ENCODE data around the gene FHOD3. TPM values are rescaled to one million over a fixed set of nuclear protein-coding genes. Genes with fewer than 3 reads are reported as not detected.

The FHOD3 gene
- total RNA-seq, 1 donor from 2014 or later = 16.3 TPM

DNA sequence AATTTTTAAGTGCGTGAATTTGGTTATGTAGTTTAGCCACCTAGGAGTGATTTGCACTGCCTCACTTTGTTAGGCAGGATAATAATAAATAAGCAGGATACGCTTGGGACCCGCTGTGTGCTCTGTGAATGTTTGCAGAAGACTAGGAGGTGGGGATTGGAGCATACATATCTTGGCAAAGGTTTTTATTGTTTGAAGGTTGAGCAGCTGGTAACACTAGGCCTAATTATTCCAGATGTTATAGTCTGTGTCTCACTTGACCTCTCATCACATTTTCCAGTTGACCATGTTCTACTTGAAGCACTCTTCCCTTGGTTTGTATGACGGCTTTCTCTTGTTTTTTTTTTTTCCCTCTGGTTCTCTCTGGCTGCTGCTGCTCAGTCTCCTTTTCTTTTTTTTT is 42.7 kb downstream of the FHOD3 start:
- Mint-ChIP-seq H3K9me3 (peaks cover 19% of the 10 kb centered on the region), H3K27ac (no peak overlapping the region), H3K4me3 (no peak overlapping the region), H3K36me3 (peaks cover 1% of the 10 kb centered on the region), H3K4me1 (no peaks in the 10 kb centered on the region), H3K27me3 (ENCODE audit: low read depth) (no peaks in the 10 kb centered on the region)
- DNase-seq (ENCODE audit: low spot score in 2 of 2, unreplicated experiment in 2 of 2) = no peak
- TF ChIP-seq, protein P1, sequence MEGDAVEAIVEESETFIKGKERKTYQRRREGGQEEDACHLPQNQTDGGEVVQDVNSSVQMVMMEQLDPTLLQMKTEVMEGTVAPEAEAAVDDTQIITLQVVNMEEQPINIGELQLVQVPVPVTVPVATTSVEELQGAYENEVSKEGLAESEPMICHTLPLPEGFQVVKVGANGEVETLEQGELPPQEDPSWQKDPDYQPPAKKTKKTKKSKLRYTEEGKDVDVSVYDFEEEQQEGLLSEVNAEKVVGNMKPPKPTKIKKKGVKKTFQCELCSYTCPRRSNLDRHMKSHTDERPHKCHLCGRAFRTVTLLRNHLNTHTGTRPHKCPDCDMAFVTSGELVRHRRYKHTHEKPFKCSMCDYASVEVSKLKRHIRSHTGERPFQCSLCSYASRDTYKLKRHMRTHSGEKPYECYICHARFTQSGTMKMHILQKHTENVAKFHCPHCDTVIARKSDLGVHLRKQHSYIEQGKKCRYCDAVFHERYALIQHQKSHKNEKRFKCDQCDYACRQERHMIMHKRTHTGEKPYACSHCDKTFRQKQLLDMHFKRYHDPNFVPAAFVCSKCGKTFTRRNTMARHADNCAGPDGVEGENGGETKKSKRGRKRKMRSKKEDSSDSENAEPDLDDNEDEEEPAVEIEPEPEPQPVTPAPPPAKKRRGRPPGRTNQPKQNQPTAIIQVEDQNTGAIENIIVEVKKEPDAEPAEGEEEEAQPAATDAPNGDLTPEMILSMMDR (IDR thresholded peaks at IDR 0.05; ENCODE audit: unreplicated experiment) = no peak

DNA sequence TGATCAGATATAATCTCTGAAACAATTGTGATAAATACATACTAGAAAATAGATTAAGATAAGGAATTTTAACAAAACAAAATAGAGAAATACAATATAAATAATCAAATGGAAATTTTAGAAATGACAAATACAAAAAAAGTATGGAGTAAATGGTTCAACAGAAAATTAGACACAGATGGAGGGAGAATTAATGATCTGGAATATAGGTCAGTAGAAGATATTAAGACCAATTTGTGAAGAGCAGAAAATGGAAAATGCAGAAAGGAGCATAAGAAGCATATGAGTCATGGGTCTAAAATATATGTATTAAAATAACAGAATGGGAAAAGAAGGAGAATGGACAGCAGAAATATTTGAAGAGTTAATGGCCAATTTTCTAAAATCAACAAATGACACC is 44.4 kb downstream of the FHOD3 start:
- no peak overlapping the region for H3K27ac Mint-ChIP-seq
- no peaks in the 10 kb centered on the region for H3K4me1 Mint-ChIP-seq
- DNase-seq (ENCODE audit: low spot score in 2 of 2, unreplicated experiment in 2 of 2) = no peak
- peaks cover 19% of the 10 kb centered on the region for H3K9me3 Mint-ChIP-seq
- no peaks in the 10 kb centered on the region for H3K27me3 Mint-ChIP-seq (ENCODE audit: low read depth)
- peaks cover 1% of the 10 kb centered on the region for H3K36me3 Mint-ChIP-seq
- H3K4me3 Mint-ChIP-seq = no peak overlapping the region
- TF ChIP-seq, protein P1 (IDR thresholded peaks at IDR 0.05; ENCODE audit: unreplicated experiment) = no peak

DNA sequence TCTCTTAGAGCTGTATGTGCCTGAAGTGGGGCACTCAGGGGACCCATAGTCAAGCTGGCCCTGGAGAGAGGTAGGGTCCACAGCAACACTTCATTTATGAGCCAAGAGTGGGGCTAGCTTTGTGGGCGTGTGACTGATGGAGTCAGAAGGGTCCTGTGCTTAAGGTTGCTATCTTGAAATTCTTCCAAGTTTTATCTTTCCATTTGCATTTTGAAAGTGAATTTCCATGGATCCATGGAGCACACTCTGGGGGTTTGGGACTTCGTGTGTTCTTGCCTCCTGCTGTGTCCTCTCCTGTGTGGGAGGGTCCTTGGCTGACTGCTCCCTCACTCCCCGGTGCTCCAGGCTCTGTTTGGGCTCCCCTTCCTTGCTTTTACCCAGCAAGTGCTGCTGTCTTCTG is 50.8 kb downstream of the FHOD3 start:
- H3K4me1 Mint-ChIP-seq = peaks cover 6% of the 10 kb centered on the region
- no peaks in the 10 kb centered on the region for H3K9me3 Mint-ChIP-seq
- no peak overlapping the region for H3K4me3 Mint-ChIP-seq
- TF ChIP-seq, protein P1 (IDR thresholded peaks at IDR 0.05; ENCODE audit: unreplicated experiment) = no peak
- H3K27me3 Mint-ChIP-seq (ENCODE audit: low read depth) = no peaks in the 10 kb centered on the region
- H3K27ac Mint-ChIP-seq = no peak overlapping the region
- no peaks in the 10 kb centered on the region for H3K36me3 Mint-ChIP-seq
- no peak for DNase-seq (ENCODE audit: low spot score in 2 of 2, unreplicated experiment in 2 of 2)

DNA sequence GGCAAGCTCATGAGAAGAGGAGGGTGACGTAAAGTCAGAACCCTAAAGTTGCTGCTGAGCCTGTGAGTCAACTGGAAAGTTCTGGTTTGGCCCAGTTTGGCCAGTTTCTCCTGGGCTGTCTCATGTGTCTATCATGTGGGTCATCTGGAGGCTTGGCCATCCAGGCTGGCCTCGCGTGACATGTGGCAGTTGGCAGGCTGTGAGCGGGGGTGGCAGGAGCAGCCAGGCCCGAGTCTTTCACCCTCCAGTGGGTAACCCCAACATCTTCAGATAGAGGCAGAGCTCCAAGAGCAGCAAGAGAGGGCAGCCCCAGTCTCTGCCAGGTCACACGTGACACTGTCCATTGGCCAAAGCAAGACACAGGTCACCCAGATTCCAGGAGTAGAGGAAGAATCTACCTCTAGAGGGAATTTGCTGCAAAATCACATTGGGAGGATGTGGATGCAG is 51.5 kb downstream of the FHOD3 start:
- Mint-ChIP-seq H3K4me3 (no peak overlapping the region), H3K9me3 (no peaks in the 10 kb centered on the region), H3K27me3 (ENCODE audit: low read depth) (no peaks in the 10 kb centered on the region), H3K36me3 (no peaks in the 10 kb centered on the region), H3K27ac (no peak overlapping the region), H3K4me1 (peaks cover 6% of the 10 kb centered on the region)
- TF ChIP-seq, protein P1 (IDR thresholded peaks at IDR 0.05; ENCODE audit: unreplicated experiment) = no peak
- no peak for DNase-seq (ENCODE audit: low spot score in 2 of 2, unreplicated experiment in 2 of 2)

DNA sequence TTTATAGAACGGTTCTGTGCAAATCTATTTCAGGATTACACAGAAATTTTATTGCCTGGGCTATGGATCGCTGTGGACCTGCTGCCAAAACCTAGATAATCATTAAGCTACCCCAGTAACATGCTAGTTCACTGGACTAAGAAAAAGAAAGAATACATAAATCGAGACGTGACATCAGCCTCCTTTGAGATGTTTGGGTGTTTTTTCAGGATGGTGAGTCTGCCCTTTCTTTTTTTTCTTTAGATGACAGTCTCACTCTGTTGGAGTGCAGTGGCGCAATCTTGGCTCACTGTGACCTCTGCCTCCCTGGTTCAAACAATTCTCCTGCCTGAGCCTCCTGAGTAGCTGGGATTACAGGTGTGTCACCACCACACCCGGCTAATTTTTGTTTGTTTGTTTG is 52.0 kb downstream of the FHOD3 start:
- Mint-ChIP-seq H3K9me3 (no peaks in the 10 kb centered on the region), H3K4me1 (peaks cover 6% of the 10 kb centered on the region), H3K36me3 (no peaks in the 10 kb centered on the region), H3K27ac (no peak overlapping the region), H3K4me3 (no peak overlapping the region), H3K27me3 (ENCODE audit: low read depth) (no peaks in the 10 kb centered on the region)
- no peak for DNase-seq (ENCODE audit: low spot score in 2 of 2, unreplicated experiment in 2 of 2)
- TF ChIP-seq, protein P1 (IDR thresholded peaks at IDR 0.05; ENCODE audit: unreplicated experiment) = no peak

DNA sequence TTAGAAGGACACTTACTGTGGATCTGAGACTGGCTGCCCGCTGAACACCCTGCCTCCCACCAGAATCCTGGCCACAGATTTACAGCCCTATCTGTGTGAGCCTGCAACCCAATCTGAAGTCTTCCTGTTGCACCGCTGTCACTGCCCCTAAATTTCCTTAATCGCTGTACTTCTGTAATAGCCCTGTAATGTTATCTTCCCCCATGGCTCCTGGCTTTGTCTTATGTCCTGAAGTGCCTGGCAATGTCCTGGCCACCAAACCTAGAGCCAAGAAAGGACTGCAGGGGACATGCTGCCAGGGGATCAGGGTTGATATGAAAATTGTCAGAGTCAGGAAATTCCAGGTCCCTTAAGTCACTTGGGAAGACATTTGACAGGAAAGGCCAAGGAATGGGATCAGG is 52.7 kb downstream of the FHOD3 start:
- H3K27ac Mint-ChIP-seq = no peak overlapping the region

More for the DNA sequence above, 52.7 kb downstream of the FHOD3 start:
- Mint-ChIP-seq H3K4me3 (no peak overlapping the region), H3K9me3 (peaks cover 1% of the 10 kb centered on the region), H3K36me3 (no peaks in the 10 kb centered on the region), H3K4me1 (peaks cover 6% of the 10 kb centered on the region), H3K27me3 (ENCODE audit: low read depth) (no peaks in the 10 kb centered on the region)
- TF ChIP-seq, protein P1 (IDR thresholded peaks at IDR 0.05; ENCODE audit: unreplicated experiment) = no peak
- no peak for DNase-seq (ENCODE audit: low spot score in 2 of 2, unreplicated experiment in 2 of 2)
